KOPT-K1 (cell line): Measurements from ENCODE around the gene STARD7.

Experiments
- H3K27ac ChIP-seq: fragments of 200-600 bp; sonication (generic); 2 replicates; pipeline ENCODE4 v1.5.1; 2016; ENCODE audit warnings: antibody characterized with exemption, mild to moderate bottlenecking, low read depth, low read length; ENCODE audit not compliant: poor library complexity, severe bottlenecking
- H3K36me3 ChIP-seq: fragments of 200-600 bp; sonication (generic); 2 replicates; pipeline ENCODE4 v1.5.1; 2017; ENCODE audit warnings: antibody characterized with exemption, mild to moderate bottlenecking, low read length, moderate library complexity; ENCODE audit not compliant: insufficient read depth
- H3K9me3 ChIP-seq: fragments of 200-600 bp; sonication (generic); 2 replicates; pipeline ENCODE4 v1.5.1; 2017; ENCODE audit warnings: antibody characterized with exemption, low read length, mild to moderate bottlenecking; ENCODE audit not compliant: insufficient read depth, poor library complexity, severe bottlenecking

The STARD7 gene

DNA sequence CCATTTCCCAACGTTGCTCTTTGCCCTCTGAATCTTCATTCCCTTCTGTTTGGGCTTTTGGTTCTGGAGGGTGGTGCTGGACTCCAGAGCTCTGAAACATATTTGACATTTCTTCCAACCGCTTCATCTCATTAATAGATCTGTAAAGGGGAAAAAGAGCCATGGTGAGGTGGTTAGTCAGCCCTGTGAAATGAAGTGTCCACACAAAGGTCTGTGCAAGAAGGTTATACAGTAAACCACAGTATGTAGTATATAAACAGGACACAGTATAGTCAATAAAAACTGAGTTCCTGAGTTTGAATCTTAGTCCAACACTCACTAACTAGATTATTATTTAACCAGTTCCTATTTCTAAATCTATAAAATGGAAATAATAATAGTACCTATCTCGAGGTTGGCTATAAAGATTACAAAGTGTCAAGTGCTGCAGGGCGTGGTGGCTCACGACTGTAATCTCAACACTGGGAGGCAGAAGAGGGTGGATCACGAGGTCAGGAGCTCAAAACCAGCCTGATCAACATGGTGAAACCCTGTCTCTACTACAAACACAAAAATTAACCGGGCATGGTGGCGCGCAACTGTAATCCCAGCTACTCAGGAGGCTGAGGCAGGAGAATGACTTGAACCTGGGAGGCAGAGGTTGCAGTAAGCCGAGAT lies 13.1 kb downstream of the STARD7 start:
- H3K36me3 ChIP-seq, result peaks cover 67% of the 10 kb centered on the region

DNA sequence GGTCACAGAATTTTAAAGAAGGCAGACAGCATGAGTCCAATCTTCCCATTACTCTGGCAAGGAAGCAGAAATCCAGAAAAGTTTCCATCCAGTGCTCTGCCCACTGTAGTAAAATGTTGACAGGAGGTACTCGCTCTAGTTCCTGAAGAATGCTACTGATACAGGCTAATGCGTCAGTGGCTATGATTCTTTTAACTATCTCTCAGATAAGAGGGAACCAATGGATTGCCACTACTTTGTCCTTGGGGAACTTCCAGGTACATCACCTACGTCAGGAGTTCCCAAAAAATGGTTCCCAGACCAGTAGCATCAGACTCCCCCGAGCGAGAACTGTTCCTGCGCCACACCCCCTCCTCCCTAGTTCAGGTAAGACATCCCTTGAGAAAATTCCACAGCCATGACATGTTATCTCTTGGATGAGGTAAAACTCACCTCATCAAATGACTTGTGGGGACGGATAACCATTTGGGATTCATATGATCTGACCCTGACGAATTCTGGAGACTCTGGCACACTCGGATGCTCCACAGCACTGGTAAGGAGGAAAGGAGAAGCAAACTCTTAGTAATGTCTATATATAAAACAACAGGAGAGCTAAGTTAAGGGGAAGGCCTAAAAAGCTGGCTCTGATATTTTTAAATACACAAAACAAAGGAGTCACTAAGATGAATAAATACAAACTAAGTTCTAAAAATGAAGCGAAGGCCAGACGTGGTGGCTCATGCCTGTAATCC lies 16.5 kb downstream of the STARD7 start:
- peaks cover 91% of the 10 kb centered on the region for H3K36me3 ChIP-seq
- H3K27ac ChIP-seq, result no peak overlapping the region
- no peaks in the 10 kb centered on the region for H3K9me3 ChIP-seq

More for the DNA sequence above, 13.1 kb downstream of the STARD7 start:
- H3K27ac ChIP-seq, result no peak overlapping the region
- no peaks in the 10 kb centered on the region for H3K9me3 ChIP-seq

DNA sequence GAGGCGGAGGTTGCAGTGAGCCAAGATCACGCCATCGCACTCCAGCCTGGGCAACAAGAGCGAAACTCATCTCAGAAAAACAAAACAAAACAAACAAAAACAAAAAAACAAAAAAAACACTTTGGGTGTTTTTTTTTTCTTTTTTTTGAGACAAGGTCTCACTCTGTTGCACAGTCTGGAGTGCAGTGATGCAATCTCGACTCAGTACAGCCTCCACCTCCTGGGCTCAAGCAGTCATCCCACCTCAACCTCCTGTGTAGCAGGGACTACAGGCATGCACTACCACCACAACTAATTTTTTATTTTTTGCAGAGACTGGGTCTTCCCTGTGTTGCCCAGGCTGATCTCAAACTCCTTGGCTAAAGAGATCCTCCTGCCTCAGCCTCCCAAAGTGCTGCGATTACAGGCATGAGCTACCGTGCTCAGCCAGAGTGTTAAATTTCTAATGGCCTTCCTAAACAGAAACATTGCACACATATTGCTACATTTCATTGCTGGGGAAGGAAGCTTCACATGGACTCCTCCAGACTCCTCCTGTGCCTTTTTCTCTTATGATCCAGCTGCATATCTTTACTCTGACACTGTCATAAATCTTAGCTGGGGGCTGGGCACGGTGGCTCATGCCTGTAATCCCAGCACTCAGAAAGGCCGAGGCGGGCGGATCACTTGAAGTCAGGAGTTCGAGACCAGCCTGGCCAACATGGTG lies 19.7 kb downstream of the STARD7 start:
- no peak overlapping the region for H3K27ac ChIP-seq
- H3K36me3 ChIP-seq, result peaks cover 100% of the 10 kb centered on the region

DNA sequence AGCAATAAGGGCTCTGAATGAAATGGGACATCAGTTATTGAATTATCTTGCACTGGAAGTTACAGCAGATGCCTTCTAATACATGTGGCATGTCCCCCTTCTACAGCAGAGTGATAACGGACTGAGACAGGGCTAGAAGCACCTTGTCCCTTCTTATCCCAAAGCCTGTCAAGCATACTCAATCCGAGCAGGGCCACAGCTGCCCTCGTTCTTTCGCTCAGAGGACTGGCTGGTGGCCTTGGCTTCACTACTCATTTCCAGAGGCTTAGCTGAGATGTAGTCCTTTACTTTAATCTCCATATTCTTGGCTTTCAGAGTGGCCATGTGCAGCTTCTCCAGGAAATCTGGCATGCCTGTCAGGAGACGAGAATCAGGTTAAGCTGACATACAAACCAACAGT lies 22.1 kb downstream of the STARD7 start:
- H3K9me3 ChIP-seq, result no peaks in the 10 kb centered on the region
- H3K27ac ChIP-seq, result no peak overlapping the region
- H3K36me3 ChIP-seq, result peaks cover 85% of the 10 kb centered on the region

More for the DNA sequence above, 19.7 kb downstream of the STARD7 start:
- H3K9me3 ChIP-seq, result no peaks in the 10 kb centered on the region

DNA sequence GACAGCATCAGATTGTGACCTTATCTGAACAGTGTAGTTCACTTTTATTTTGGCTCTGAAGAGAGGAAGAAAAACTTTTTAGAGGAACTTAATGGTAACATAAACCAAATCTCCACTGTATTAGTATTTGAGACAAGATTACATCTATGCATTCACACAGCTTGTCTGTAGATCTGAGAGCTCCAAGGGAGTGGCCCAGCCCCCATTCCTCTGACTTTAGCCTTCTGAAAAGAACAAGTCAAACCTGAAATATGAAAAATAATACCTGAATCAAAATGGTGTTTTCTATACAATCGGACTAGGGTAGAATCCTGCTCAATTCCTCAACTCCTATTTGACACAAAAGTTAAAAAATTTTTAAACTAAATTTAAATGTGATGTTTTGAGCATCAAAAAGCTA lies 23.1 kb downstream of the STARD7 start:
- Histone ChIP-seq H3K9me3 (no peaks in the 10 kb centered on the region), H3K36me3 (peaks cover 75% of the 10 kb centered on the region), H3K27ac (no peak overlapping the region)

DNA sequence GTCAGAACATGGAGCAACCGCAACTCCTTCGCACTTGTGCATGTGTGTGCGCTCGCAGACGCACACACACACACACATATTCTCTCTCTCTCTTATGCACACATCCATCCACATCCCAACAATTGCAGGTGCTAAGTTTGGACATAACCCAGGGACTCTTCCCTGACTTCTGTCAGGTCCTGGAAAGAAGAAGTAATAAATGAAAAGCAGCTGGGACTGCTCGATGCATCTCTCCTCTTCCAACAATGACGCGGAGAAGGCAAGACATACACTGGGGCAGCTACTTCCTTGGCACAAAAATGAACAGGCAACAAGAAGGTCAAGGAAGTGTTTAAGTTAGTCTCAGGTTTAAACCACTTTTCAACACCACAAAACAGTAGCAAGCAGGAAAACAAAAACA lies 23.6 kb downstream of the STARD7 start:
- Histone ChIP-seq H3K9me3 (no peaks in the 10 kb centered on the region), H3K36me3 (peaks cover 69% of the 10 kb centered on the region), H3K27ac (no peak overlapping the region)

DNA sequence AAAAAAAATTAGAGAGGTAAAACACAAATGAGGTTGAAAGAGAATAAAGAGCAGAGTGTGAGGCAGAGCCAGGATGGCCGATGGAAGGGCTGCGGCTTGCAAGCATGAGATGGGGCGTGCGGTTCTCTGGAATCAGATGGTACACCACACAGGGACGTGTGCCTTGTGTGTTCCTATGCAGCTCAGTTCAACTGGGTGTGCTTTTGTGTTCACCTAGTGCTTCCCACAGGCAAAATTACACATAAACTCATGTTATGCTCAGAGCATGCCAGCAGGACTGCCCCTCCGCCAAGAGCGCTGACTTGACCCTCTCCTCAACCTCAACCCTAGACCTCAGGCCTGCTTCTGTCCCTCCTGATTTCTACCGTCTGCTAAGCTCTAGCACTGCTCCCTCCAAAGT lies 24.4 kb downstream of the STARD7 start:
- Histone ChIP-seq H3K27ac (no peak overlapping the region), H3K36me3 (peaks cover 61% of the 10 kb centered on the region), H3K9me3 (no peaks in the 10 kb centered on the region)

DNA sequence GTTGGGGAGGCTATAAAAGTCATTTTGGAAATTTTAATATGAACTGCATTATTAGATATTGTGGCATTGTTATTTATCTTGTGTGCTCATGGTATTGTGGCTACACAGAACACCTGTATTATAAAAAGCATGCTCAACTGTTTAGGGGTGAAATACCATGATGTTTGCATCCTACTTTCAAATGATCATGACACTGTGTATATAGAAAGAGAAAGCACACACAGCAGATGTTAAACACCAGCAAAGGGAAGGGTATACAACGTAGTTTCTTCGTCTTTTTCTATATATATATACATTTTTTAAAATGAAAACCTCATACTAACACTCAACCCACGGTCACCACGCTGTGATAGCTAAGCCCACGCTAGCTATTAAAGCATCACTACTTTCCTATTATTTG lies 27.1 kb downstream of the STARD7 start:
- peaks cover 35% of the 10 kb centered on the region for H3K36me3 ChIP-seq
- H3K9me3 ChIP-seq, result no peaks in the 10 kb centered on the region
- H3K27ac ChIP-seq, result no peak overlapping the region

DNA sequence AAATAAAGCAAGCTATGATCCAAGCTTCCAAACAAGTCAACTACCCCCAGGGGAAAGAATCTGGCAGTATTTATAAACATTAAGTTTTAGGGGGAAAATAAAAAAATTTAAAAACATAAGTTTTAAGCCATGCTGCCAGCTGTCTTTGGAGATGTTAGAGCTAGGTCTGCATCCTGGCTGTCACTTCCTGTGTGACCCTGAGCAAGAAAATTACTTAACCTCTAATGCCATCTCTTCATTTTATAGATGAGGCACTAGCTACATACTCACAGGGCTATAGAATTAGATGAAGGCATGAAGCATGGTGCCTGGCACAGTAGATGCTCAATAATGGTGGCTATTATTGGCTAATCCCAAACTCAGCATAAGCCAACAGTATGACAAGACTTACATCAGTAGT lies 28.1 kb downstream of the STARD7 start:
- Histone ChIP-seq H3K27ac (no peak overlapping the region), H3K36me3 (peaks cover 25% of the 10 kb centered on the region), H3K9me3 (no peaks in the 10 kb centered on the region)

DNA sequence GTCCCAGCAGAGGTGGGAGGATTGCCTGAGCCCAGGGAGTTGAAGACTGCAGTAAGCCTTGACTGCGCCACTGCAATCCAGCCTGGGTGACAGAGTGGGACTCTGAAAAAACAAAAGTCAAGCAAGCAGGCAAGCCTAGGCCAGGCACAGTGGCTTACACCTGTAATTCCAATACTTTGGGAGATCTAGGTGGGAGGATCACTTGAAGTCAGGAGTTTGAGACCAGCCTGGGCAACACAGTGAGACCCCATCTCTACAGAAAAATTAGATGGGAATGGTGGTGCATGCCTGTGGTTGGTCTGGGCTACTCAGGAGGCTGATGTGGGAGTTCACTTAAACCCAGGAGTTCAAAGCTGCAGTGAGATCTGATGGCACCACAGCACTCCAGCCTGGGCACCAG lies 28.6 kb downstream of the STARD7 start:
- no peak overlapping the region for H3K27ac ChIP-seq
- H3K9me3 ChIP-seq, result no peaks in the 10 kb centered on the region
- H3K36me3 ChIP-seq, result peaks cover 19% of the 10 kb centered on the region

DNA sequence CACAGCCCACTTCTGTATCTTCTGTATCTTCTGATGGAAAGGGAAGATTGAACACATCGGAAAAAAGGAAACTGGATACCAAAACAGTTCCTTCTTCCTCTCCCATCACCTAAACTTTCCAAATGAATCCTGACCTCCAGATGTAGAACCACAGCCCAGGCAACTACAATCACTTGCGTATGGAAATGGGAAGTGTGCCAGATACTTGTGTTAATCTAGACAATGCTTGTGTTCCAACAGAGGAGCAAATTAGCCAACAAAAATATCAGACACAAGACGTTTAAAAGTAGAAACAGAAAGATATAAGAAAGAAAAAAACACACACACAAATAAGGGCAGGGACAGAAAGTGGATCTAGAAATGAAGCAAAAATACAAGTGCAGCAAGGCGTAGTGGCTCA lies 32.0 kb downstream of the STARD7 start:
- Histone ChIP-seq H3K27ac (no peak overlapping the region), H3K36me3 (no peaks in the 10 kb centered on the region), H3K9me3 (no peaks in the 10 kb centered on the region)

DNA sequence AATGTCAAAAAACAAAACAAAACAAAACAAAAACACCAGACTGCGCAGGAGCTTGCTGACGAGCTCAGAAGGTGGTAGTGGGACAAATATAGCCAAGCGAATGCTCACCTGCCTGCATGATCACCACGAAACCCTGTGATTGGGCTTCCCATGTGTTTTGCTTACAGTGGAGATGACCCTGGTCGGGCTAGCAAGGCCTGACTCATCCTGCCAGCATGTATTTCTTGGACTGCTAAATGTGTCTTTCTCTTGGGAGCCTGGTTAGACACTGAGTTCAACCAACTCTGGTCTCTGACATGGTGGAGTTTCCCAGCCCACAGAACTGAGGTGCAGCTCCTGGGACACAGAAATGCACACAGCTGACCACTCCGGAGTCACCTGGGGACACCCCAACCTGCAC lies 32.7 kb downstream of the STARD7 start:
- Histone ChIP-seq H3K27ac (no peak overlapping the region), H3K9me3 (no peaks in the 10 kb centered on the region), H3K36me3 (no peaks in the 10 kb centered on the region)

DNA sequence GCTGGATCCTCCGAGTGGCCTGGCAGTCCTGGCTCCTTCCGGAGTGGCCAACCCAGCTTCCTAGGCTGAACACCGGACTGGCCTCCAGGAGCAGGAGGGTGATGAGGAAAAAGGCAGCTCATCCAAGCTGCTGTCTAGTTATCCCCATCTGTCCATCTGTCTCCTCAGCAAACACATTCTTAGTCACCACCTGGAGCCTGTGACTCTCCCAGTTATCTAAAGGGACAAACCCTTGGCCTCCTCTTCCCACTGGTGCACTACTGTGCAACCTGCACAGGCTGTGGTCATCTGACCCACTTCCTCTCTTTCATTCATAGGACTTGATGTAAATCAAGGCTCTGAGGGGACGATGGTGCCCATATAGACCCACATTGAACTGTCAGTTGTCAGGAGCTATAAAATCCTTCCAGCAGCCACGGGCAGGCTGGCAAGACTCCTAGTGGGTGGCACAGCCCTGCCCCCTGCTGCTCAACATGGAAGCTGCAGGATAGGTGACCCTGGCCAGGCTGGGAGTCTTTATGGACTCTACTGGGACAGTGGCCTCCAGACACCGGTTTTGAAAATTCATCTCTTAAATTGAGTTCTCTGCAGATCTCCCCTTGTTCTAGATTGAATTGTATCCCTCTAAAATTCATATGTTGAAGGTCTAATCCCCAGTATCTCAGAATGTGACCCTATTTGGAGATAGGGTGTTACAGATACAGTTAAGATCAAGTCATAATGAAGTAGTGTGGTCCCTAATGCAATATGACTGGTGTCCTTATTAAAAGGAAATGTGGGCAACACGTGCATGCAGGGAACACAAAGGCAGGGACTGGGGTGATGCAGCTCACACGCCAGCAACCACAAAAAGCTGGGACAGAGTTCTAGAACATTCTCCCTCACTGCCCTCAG lies 34.1 kb downstream of the STARD7 start:
- Histone ChIP-seq H3K36me3 (no peaks in the 10 kb centered on the region), H3K27ac (peak overlapping the region; percentile 22), H3K9me3 (no peaks in the 10 kb centered on the region)

DNA sequence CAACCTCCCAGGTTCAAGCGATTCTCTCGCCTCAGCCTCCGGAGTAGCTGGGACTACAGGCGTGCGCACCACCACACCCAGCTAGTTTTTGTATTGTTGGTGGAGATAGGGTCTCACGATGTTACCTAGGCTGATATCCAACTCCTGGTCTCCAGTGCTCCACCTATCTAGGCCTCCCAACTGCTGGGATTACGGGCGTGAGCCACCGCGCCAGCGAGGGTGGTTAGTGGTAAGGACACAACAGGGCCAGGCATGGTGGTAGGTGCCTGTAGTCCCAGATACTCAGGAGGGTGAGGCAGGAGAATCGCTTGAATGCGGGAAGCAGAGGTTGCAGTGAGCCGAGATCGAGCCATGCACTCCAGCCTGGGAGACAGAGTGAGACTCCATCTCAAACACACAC lies 36.8 kb downstream of the STARD7 start:
- H3K36me3 ChIP-seq, result no peaks in the 10 kb centered on the region
- H3K9me3 ChIP-seq, result no peaks in the 10 kb centered on the region
- H3K27ac ChIP-seq, result no peak overlapping the region

DNA sequence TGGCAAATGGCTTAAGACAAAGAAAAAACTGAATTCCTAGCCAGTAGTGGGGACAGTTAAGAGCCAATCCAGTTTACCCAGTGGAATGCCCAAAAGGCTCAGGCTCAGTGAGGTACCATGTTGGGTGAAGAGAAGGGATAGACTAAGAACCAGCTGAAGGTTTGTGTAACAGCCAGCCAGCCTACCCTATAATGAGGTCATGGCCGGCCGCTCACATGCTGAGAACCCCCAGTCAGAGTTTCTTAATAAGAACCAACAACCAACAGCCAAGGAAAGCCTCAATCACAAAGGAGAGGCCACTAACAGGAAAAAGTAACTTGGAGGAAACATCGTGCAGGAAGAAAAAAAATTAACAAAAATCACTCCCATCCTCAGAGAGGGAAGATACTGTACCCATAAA lies 38.0 kb downstream of the STARD7 start:
- H3K36me3 ChIP-seq, result no peaks in the 10 kb centered on the region
- H3K9me3 ChIP-seq, result no peaks in the 10 kb centered on the region
- no peak overlapping the region for H3K27ac ChIP-seq
